ENCODE results near the gene CARTPT.

Gene CARTPT

DNA sequence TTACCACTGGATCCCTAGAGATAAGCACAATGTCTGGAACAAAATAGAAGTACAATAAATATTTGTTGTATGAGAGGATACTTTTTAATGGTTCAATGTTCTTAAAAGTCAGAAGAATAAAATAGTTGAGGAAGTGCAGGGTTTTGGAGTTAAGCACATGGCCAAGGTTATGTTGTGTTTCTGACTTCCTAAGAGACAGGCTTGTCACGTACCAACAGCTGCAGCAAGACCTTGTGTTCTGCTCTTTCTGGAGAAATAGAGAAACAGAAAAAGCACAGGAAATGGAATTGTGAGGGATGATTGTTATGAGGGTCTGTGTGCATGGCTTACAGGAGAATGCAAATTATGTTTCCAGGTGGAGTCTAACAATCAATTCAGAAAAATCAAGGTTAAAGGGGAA, 12.9 kb downstream of the CARTPT start:
- no peak overlapping the region for H3K9ac ChIP-seq
- no peak overlapping the region for H3K4me3 ChIP-seq
- no peaks in the 10 kb centered on the region for H3K4me1 ChIP-seq
- H3K36me3 ChIP-seq: no peaks in the 10 kb centered on the region
- H4K20me1 ChIP-seq: no peaks in the 10 kb centered on the region
- H3K27ac ChIP-seq: no peak overlapping the region
- no peak overlapping the region for H3K4me2 ChIP-seq
- no peak for TF ChIP-seq Cebpa-rat (IDR thresholded peaks at IDR 0.05)
- H3K9me3 ChIP-seq: no peaks in the 10 kb centered on the region
- no peaks in the 10 kb centered on the region for H3K27me3 ChIP-seq

- H3K27me3 ChIP-seq: no peaks in the 10 kb centered on the region
- H3K4me2 ChIP-seq: no peak overlapping the region
- no peaks in the 10 kb centered on the region for H3K4me1 ChIP-seq
- H3K4me3 ChIP-seq: no peak overlapping the region
- no peak for TF ChIP-seq Cebpa-rat (IDR thresholded peaks at IDR 0.05)
- H3K9ac ChIP-seq: no peak overlapping the region
- no peak overlapping the region for H3K27ac ChIP-seq
- H4K20me1 ChIP-seq: no peaks in the 10 kb centered on the region
- no peaks in the 10 kb centered on the region for H3K9me3 ChIP-seq
- H3K36me3 ChIP-seq: no peaks in the 10 kb centered on the region
Observed at GRCh38 chr5:71734141-71734540, 15.1 kb downstream of the CARTPT start.

GRCh38 chr5:71737931-71738539, 19.0 kb downstream of the CARTPT start:
- Histone ChIP-seq H3K27me3 (no peaks in the 10 kb centered on the region), H4K20me1 (no peaks in the 10 kb centered on the region), H3K9ac (no peak overlapping the region), H3K4me1 (no peaks in the 10 kb centered on the region), H3K4me2 (no peak overlapping the region), H3K9me3 (no peaks in the 10 kb centered on the region), H3K36me3 (no peaks in the 10 kb centered on the region), H3K27ac (no peak overlapping the region), H3K4me3 (no peak overlapping the region)
- TF ChIP-seq Cebpa-rat (IDR thresholded peaks at IDR 0.05): no peak

DNA sequence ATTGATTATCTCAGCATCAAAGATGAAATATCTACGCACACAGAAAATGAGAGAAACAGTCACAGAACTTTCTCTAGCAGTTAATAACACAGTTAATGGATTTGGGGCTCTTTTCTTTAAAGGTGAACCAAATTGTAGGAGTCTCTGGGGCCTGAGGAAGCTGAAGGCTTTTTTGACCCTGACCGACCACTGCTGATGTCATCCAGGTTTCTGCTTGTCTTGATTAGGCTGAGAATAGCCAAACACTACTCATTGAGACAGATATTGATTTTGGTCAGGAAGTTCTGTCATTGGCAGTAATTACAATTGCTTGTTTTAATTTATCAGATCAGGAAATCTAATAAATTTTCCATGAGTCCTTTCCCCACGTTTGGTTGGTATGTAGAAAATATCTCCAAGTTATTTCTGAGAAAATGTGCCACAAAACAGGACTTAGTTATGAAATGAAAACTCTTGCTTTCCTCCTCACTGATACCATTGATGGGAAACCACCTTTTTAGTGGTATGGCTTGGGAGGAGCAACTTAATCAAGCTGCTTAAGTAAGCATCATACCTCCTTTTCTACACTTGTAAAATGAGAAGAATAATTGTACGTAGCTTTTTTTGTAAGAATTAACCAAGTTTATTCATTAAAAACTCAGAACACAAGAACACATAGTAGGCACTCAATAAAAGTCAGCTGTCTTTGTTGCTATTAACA, 19.7 kb downstream of the CARTPT start:
- H3K27me3 ChIP-seq: no peaks in the 10 kb centered on the region
- H3K9ac ChIP-seq: no peak overlapping the region
- no peaks in the 10 kb centered on the region for H4K20me1 ChIP-seq
- H3K27ac ChIP-seq: no peak overlapping the region
- no peak overlapping the region for H3K4me2 ChIP-seq
- H3K4me1 ChIP-seq: no peaks in the 10 kb centered on the region
- H3K9me3 ChIP-seq: no peaks in the 10 kb centered on the region
- H3K4me3 ChIP-seq: no peak overlapping the region
- TF ChIP-seq Cebpa-rat (IDR thresholded peaks at IDR 0.05): no peak
- no peaks in the 10 kb centered on the region for H3K36me3 ChIP-seq

- Histone ChIP-seq H3K4me3 (no peak overlapping the region), H3K4me2 (no peak overlapping the region), H3K9ac (no peak overlapping the region), H3K4me1 (no peaks in the 10 kb centered on the region), H3K9me3 (no peaks in the 10 kb centered on the region), H3K27me3 (no peaks in the 10 kb centered on the region), H4K20me1 (no peaks in the 10 kb centered on the region), H3K27ac (no peak overlapping the region), H3K36me3 (no peaks in the 10 kb centered on the region)
- TF ChIP-seq Cebpa-rat (IDR thresholded peaks at IDR 0.05): no peak
Observed at GRCh38 chr5:71740015-71740753, 21.1 kb downstream of the CARTPT start.

DNA sequence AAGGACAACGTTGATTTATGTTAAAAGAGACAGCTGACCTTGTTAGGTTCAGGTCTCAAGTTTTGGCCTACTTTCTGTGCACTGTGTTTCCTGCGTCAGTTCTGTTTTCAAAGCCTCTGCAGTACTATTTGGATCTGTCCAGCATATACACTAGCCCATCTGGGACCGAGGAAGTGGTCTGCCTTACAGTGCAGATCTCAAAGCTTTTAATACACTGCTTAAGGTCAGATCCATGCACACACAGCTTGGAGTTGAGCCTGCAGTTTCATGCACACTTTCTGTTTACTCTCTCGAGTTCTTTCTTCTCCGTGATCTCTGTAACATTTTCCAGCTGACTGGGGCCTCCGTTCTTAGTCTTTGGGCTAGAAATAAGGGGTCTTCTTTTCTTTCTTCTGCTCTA, 24.1 kb downstream of the CARTPT start:
- no peaks in the 10 kb centered on the region for H3K27me3 ChIP-seq
- H3K36me3 ChIP-seq: no peaks in the 10 kb centered on the region
- H3K4me3 ChIP-seq: no peak overlapping the region
- H3K27ac ChIP-seq: no peak overlapping the region
- no peak for TF ChIP-seq Cebpa-rat (IDR thresholded peaks at IDR 0.05)
- no peak overlapping the region for H3K9ac ChIP-seq
- H3K9me3 ChIP-seq: no peaks in the 10 kb centered on the region
- no peaks in the 10 kb centered on the region for H4K20me1 ChIP-seq
- H3K4me1 ChIP-seq: no peaks in the 10 kb centered on the region
- no peak overlapping the region for H3K4me2 ChIP-seq

DNA sequence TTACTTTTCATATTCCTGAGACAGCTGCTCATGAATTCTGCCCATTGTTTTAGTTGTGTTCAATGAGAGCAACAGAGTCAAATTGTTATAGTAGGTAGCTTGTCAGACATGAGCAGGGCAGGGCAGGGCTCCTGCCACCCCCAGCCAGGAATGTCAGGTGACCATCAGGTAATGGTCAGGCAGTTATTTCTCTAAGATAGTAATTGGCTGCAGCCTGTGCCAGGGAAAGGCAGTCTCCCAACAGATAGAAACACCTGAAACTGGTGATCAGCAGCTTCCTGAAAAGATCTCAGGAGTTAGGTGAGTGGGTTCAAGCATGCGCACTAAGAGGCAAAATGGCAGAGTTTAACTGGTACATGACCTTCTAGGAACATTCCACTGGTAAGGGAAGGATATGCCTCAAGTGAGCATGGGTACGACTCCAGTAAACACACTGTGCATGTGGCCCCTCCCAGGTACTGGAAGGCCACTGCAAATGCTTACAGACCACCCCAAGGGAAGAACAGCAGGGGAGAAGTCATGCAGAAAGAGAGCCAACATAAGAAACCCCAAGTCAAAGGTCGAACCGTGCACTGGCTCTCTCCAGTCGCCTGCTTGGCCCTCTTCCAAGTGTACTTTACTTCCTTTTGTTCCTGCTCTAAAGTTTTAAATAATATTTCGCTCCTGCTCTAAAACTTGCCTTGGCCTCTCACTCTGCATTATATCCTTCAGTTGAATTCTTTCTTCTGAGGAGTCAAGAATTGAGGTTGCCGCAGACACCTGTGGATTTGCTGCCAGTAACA, 25.1 kb downstream of the CARTPT start:
- no peak overlapping the region for H3K9ac ChIP-seq
- H3K36me3 ChIP-seq: no peaks in the 10 kb centered on the region
- no peak overlapping the region for H3K4me2 ChIP-seq
- no peaks in the 10 kb centered on the region for H3K4me1 ChIP-seq
- no peaks in the 10 kb centered on the region for H3K27me3 ChIP-seq
- H3K27ac ChIP-seq: no peak overlapping the region
- no peaks in the 10 kb centered on the region for H4K20me1 ChIP-seq
- H3K9me3 ChIP-seq: no peaks in the 10 kb centered on the region
- no peak for TF ChIP-seq Cebpa-rat (IDR thresholded peaks at IDR 0.05)
- H3K4me3 ChIP-seq: no peak overlapping the region

- Histone ChIP-seq H3K27ac (no peak overlapping the region), H3K36me3 (no peaks in the 10 kb centered on the region), H3K4me2 (no peak overlapping the region), H3K9ac (no peak overlapping the region), H3K27me3 (no peaks in the 10 kb centered on the region), H4K20me1 (no peaks in the 10 kb centered on the region), H3K4me1 (no peaks in the 10 kb centered on the region), H3K9me3 (no peaks in the 10 kb centered on the region), H3K4me3 (no peak overlapping the region)
- no peak for TF ChIP-seq Cebpa-rat (IDR thresholded peaks at IDR 0.05)
Observed at GRCh38 chr5:71747182-71747581, 28.1 kb downstream of the CARTPT start.

DNA sequence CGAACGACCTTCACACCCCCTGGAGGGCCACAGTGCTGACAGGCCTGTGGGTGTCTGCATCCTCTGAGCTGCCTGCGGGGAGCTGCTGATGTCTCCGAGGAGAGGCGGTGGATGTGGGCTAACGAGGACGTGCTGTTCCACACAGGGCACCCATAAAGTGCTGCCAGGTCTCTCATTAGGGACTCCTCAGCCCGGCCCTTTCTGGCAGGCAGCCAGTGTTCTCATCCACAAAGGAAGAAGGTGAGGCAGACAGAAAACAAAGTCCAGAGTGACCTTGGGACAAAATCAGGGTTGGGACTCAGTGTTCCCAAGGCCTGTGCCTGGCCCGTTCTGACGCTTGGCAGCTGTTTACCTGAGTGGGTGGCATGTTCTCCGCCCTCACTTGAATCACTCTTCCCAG, 29.3 kb downstream of the CARTPT start:
- no peak for TF ChIP-seq Cebpa-rat (IDR thresholded peaks at IDR 0.05)
- no peaks in the 10 kb centered on the region for H3K27me3 ChIP-seq
- no peaks in the 10 kb centered on the region for H3K9me3 ChIP-seq
- no peak overlapping the region for H3K4me3 ChIP-seq
- H3K9ac ChIP-seq: no peak overlapping the region
- no peak overlapping the region for H3K4me2 ChIP-seq
- H3K4me1 ChIP-seq: no peaks in the 10 kb centered on the region
- no peaks in the 10 kb centered on the region for H3K36me3 ChIP-seq
- H3K27ac ChIP-seq: no peak overlapping the region
- H4K20me1 ChIP-seq: no peaks in the 10 kb centered on the region

DNA sequence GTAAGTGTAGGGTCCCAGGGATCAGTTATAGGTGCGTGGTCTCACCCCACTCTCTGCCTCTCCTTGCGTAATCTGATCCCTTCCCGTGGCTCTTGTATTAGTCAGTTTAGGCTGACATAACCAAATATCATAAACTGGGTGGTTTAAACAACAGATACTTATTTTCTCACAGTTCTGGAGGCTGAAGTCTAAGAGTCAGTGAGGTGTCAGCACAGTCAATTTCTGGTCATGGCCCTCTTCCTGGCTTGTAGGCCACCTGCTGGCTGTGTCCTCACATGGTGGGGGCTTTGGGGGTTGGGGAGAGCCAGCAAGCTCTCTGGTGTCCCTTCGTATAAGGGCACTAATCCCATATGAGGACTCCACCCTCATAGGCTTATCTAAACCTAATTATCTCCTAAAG, 32.3 kb downstream of the CARTPT start:
- H3K4me3 ChIP-seq: no peak overlapping the region
- H3K36me3 ChIP-seq: no peaks in the 10 kb centered on the region
- H3K4me2 ChIP-seq: no peak overlapping the region
- no peaks in the 10 kb centered on the region for H3K4me1 ChIP-seq
- H3K9ac ChIP-seq: no peak overlapping the region
- H3K27me3 ChIP-seq: no peaks in the 10 kb centered on the region
- H3K27ac ChIP-seq: no peak overlapping the region
- no peaks in the 10 kb centered on the region for H3K9me3 ChIP-seq
- H4K20me1 ChIP-seq: no peaks in the 10 kb centered on the region
- TF ChIP-seq Cebpa-rat (IDR thresholded peaks at IDR 0.05): no peak

Measured in BLaER1 (cell line).